Osteocyte (in vitro differentiated cells): ENCODE measurements around the gene RNF213. TPM values are rescaled to one million over a fixed set of nuclear protein-coding genes. Genes with fewer than 3 reads are reported as not detected.
"Not testable (repeated sequence)": the region's sequence is repeated elsewhere in the genome, so short reads cannot be mapped to it uniquely, and the experiment has no call there.

ENCODE experiments used
- DNase-seq: peaks from one replicate; pipeline ENCODE4 v3.0.0; 2021; ENCODE audit warnings: mixed read lengths; ENCODE audit not compliant: unreplicated experiment; ENCODE audit errors: extremely low spot score
- H3K27ac Mint-ChIP-seq: one replicate; pipeline ENCODE4 v1.8.0; 2021; ENCODE audit warnings: mild to moderate bottlenecking, mixed read lengths; ENCODE audit not compliant: unreplicated experiment
- H3K27me3 Mint-ChIP-seq: one replicate; pipeline ENCODE4 v1.8.0; 2021; ENCODE audit warnings: mixed read lengths; ENCODE audit not compliant: unreplicated experiment
- H3K36me3 Mint-ChIP-seq: one replicate; pipeline ENCODE4 v1.8.0; 2021; ENCODE audit warnings: mixed read lengths; ENCODE audit not compliant: unreplicated experiment
- H3K4me1 Mint-ChIP-seq: one replicate; pipeline ENCODE4 v1.8.0; 2021; ENCODE audit warnings: mixed read lengths; ENCODE audit not compliant: unreplicated experiment
- H3K4me3 Mint-ChIP-seq: one replicate; pipeline ENCODE4 v1.8.0; 2021; ENCODE audit warnings: mild to moderate bottlenecking, moderate library complexity, mixed read lengths; ENCODE audit not compliant: unreplicated experiment
- H3K9me3 Mint-ChIP-seq: one replicate; pipeline ENCODE4 v1.8.0; 2021; ENCODE audit warnings: mixed read lengths; ENCODE audit not compliant: unreplicated experiment
- total RNA-seq: library from RNA; stranded (reverse); gene quantifications from 2 replicates; pipeline ENCODE4 v1.2.1, GENCODE V29; 2021
- TF ChIP-seq, protein P1 (sequence below): fragments of 200-600 bp; sonication (generic); IDR thresholded peaks from 2 replicates; pipeline ENCODE4 v1.5.0; 2021; ENCODE audit warnings: antibody characterized with exemption, mild to moderate bottlenecking, moderate library complexity

RNF213 gene
- total RNA-seq, 1 donor from 2014 or later, result 106 TPM

- H3K36me3 Mint-ChIP-seq, result peaks cover 40% of the 10 kb centered on the region
- no peak overlapping the region for H3K27ac Mint-ChIP-seq
- no peak overlapping the region for H3K4me3 Mint-ChIP-seq
- no peaks in the 10 kb centered on the region for H3K27me3 Mint-ChIP-seq
- TF ChIP-seq, protein P1, sequence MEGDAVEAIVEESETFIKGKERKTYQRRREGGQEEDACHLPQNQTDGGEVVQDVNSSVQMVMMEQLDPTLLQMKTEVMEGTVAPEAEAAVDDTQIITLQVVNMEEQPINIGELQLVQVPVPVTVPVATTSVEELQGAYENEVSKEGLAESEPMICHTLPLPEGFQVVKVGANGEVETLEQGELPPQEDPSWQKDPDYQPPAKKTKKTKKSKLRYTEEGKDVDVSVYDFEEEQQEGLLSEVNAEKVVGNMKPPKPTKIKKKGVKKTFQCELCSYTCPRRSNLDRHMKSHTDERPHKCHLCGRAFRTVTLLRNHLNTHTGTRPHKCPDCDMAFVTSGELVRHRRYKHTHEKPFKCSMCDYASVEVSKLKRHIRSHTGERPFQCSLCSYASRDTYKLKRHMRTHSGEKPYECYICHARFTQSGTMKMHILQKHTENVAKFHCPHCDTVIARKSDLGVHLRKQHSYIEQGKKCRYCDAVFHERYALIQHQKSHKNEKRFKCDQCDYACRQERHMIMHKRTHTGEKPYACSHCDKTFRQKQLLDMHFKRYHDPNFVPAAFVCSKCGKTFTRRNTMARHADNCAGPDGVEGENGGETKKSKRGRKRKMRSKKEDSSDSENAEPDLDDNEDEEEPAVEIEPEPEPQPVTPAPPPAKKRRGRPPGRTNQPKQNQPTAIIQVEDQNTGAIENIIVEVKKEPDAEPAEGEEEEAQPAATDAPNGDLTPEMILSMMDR, result no peak
- H3K9me3 Mint-ChIP-seq, result no peaks in the 10 kb centered on the region
- no peak for DNase-seq
- H3K4me1 Mint-ChIP-seq, result peaks cover 4% of the 10 kb centered on the region
Observed at GRCh38 chr17:80395402-80396151, 134.9 kb downstream of the RNF213 start.

- Mint-ChIP-seq H3K36me3 (peaks cover 37% of the 10 kb centered on the region), H3K9me3 (no peaks in the 10 kb centered on the region), H3K27me3 (no peaks in the 10 kb centered on the region), H3K4me1 (peaks cover 3% of the 10 kb centered on the region), H3K4me3 (no peak overlapping the region), H3K27ac (no peak overlapping the region)
- no peak for DNase-seq
- TF ChIP-seq, protein P1, result no peak
Observed at GRCh38 chr17:80396157-80397033, 135.7 kb downstream of the RNF213 start.

DNA sequence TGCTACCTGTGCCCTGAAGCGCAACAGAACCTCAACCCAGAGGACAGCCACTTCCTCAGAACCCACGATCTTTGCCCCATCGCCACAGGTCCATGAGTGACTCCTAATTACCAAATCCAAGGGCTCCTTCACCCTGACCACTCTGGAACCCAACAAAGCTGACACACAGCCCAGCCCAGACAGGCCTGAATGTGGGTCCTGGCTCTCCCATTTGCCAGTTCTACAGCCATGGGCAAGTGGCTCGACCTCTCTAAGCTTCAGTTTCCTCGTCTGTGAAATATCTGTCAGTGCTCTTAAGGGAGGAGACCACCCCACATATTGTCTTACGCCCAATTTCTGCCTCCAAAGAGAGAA, 136.4 kb downstream of the RNF213 start:
- H3K36me3 Mint-ChIP-seq, result peaks cover 33% of the 10 kb centered on the region
- TF ChIP-seq, protein P1, result no peak
- DNase-seq, result no peak
- H3K4me3 Mint-ChIP-seq, result no peak overlapping the region
- no peak overlapping the region for H3K27ac Mint-ChIP-seq
- H3K4me1 Mint-ChIP-seq, result peaks cover 2% of the 10 kb centered on the region
- H3K9me3 Mint-ChIP-seq, result no peaks in the 10 kb centered on the region
- H3K27me3 Mint-ChIP-seq, result no peaks in the 10 kb centered on the region

GRCh38 chr17:80397686-80398085, 137.0 kb downstream of the RNF213 start:
- H3K27ac Mint-ChIP-seq, result no peak overlapping the region
- no peak for DNase-seq
- H3K9me3 Mint-ChIP-seq, result no peaks in the 10 kb centered on the region
- TF ChIP-seq, protein P1, result no peak
- H3K36me3 Mint-ChIP-seq, result peaks cover 30% of the 10 kb centered on the region
- no peaks in the 10 kb centered on the region for H3K27me3 Mint-ChIP-seq
- H3K4me3 Mint-ChIP-seq, result no peak overlapping the region
- peaks cover 2% of the 10 kb centered on the region for H3K4me1 Mint-ChIP-seq

- H3K9me3 Mint-ChIP-seq, H3K4me3 Mint-ChIP-seq, DNase-seq, H3K27ac Mint-ChIP-seq, H3K4me1 Mint-ChIP-seq, H3K27me3 Mint-ChIP-seq, H3K36me3 Mint-ChIP-seq: not testable (repeated sequence)
Observed at GRCh38 chr17:80401086-80401485, 140.4 kb downstream of the RNF213 start.

DNA sequence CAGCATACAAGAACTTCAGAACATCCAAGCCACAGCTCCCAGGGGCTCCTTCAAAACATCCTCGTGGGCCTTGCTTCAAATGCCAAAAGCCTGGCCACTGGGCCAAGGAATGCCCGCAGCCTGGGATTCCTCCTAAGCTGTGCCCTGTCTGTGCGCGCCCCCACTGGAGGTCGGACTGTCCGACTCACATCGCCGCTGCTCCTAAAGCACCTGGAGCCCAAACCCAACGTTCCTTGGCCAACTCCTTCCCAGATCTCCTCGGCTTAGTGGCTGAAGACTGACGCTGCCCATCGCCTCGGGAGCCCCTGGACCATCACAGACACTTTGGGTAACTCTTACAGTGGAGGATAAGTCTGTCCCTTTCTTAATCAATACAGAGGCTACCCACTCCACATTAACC, 141.4 kb downstream of the RNF213 start:
- not testable (repeated sequence) for H3K27ac Mint-ChIP-seq, H3K9me3 Mint-ChIP-seq, H3K4me1 Mint-ChIP-seq, H3K36me3 Mint-ChIP-seq, H3K4me3 Mint-ChIP-seq, H3K27me3 Mint-ChIP-seq, DNase-seq
